ENCODE results near the gene STXBP6.
A peak's percentile ranks its signal among the peaks of the same experiment; 100 is the strongest.

STXBP6 gene

GRCh38 chr14:24952851-24953666 lies 96.9 kb downstream of the STXBP6 start:
- H3K4me3 Mint-ChIP-seq: no peak overlapping the region
- H3K36me3 Mint-ChIP-seq (ENCODE audit: low read depth): no peaks in the 10 kb centered on the region
- peaks cover 5% of the 10 kb centered on the region for H3K27me3 Mint-ChIP-seq (ENCODE audit: low read depth)
- peaks cover 2% of the 10 kb centered on the region for H3K9me3 Mint-ChIP-seq
- TF ChIP-seq, protein P1, sequence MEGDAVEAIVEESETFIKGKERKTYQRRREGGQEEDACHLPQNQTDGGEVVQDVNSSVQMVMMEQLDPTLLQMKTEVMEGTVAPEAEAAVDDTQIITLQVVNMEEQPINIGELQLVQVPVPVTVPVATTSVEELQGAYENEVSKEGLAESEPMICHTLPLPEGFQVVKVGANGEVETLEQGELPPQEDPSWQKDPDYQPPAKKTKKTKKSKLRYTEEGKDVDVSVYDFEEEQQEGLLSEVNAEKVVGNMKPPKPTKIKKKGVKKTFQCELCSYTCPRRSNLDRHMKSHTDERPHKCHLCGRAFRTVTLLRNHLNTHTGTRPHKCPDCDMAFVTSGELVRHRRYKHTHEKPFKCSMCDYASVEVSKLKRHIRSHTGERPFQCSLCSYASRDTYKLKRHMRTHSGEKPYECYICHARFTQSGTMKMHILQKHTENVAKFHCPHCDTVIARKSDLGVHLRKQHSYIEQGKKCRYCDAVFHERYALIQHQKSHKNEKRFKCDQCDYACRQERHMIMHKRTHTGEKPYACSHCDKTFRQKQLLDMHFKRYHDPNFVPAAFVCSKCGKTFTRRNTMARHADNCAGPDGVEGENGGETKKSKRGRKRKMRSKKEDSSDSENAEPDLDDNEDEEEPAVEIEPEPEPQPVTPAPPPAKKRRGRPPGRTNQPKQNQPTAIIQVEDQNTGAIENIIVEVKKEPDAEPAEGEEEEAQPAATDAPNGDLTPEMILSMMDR (IDR thresholded peaks at IDR 0.05; ENCODE audit: unreplicated experiment in 3 of 3): no peak
- no peak overlapping the region for H3K27ac Mint-ChIP-seq
- peaks cover 23% of the 10 kb centered on the region for H3K4me1 Mint-ChIP-seq

DNA sequence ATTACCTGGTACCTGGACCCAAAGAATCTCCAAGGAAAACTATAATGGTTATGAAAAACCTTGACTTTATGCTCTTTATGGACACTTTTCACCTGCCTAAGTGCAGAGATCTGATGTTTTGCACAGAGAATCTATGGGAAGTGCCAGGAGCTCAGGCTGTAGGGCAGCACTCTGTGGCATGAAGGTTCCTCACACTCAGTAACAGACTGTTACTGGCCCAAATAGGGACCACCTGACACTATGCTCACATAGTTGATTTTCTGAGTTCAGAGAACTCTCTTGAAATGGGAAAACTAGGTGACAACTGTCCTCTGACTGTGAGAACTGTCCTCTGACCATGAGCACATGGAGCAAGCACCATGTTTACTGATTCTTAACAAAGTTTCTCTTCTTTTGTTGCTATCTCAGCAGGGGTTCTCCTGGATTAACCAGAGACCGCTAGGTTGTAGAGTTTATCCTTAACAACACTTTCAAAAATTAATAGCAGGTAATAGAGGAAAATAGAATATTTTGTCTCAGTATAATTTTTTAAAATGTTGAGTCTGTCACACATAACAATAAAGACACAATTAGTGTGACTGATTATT lies 101.6 kb downstream of the STXBP6 start:
- H3K36me3 Mint-ChIP-seq (ENCODE audit: low read depth): no peaks in the 10 kb centered on the region
- peaks cover 4% of the 10 kb centered on the region for H3K27me3 Mint-ChIP-seq (ENCODE audit: low read depth)
- TF ChIP-seq, protein P1 (IDR thresholded peaks at IDR 0.05; ENCODE audit: unreplicated experiment in 3 of 3): no peak
- no peaks in the 10 kb centered on the region for H3K4me1 Mint-ChIP-seq
- H3K27ac Mint-ChIP-seq: no peak overlapping the region
- H3K4me3 Mint-ChIP-seq: no peak overlapping the region
- H3K9me3 Mint-ChIP-seq: peaks cover under 1% of the 10 kb centered on the region

DNA sequence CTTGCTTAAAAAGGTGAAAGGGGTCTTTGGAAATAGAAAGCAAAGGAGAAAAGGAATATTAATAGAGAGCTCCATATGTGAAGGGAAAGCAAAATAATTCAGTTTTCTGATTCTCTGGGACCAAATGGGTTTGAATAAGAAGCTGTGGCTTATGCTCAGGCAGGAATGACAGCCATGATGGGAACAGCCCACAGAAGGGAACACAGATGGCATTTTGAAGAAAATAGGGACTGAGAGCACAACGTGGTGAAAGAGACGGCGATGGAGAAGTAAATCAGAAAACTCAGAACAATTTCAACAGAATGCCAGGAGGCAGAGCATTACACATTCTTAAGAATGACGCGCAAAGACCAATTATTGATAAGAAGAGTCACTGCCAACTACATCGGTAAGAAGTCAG lies 102.8 kb downstream of the STXBP6 start:
- Mint-ChIP-seq H3K9me3 (no peaks in the 10 kb centered on the region), H3K27ac (no peak overlapping the region), H3K4me1 (no peaks in the 10 kb centered on the region)

GRCh38 chr14:24944800-24945199 lies 105.1 kb downstream of the STXBP6 start:
- H3K27me3 Mint-ChIP-seq (ENCODE audit: low read depth): no peaks in the 10 kb centered on the region
- H3K27ac Mint-ChIP-seq: peak overlapping the region in 2 of 3 experiments; percentile 14 to 63
- no peak overlapping the region for H3K4me3 Mint-ChIP-seq
- TF ChIP-seq, protein P1 (IDR thresholded peaks at IDR 0.05; ENCODE audit: unreplicated experiment in 3 of 3): no peak
- H3K9me3 Mint-ChIP-seq: no peaks in the 10 kb centered on the region
- H3K4me1 Mint-ChIP-seq: peaks cover 5% of the 10 kb centered on the region
- no peaks in the 10 kb centered on the region for H3K36me3 Mint-ChIP-seq (ENCODE audit: low read depth)

More for the DNA sequence above, 102.8 kb downstream of the STXBP6 start:
- Mint-ChIP-seq H3K4me3 (no peak overlapping the region), H3K36me3 (ENCODE audit: low read depth) (no peaks in the 10 kb centered on the region), H3K27me3 (ENCODE audit: low read depth) (no peaks in the 10 kb centered on the region)
- TF ChIP-seq, protein P1 (IDR thresholded peaks at IDR 0.05; ENCODE audit: unreplicated experiment in 3 of 3): no peak

DNA sequence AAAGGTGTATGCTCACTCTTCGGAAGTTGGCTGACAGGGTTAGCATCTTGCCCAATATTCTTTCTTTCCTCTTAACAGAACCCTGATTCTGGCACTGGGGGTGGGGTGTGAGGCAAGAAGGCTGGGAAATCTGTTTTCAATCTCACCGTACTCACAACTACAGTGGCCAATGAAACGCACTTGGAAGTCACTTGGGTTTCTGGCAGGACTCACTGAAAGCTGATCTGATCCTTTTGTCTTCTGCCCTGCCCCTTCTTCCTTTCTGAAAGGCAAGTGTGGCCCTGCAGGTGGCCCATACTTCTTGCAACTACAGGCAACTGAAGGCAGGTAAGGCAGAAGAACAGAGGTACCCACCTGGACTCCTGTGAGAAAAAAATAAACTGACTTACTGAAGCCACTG lies 106.9 kb downstream of the STXBP6 start:
- Mint-ChIP-seq H3K27me3 (ENCODE audit: low read depth) (no peaks in the 10 kb centered on the region), H3K4me1 (peaks cover 5% of the 10 kb centered on the region), H3K9me3 (no peaks in the 10 kb centered on the region), H3K36me3 (ENCODE audit: low read depth) (no peaks in the 10 kb centered on the region), H3K4me3 (no peak overlapping the region), H3K27ac (no peak overlapping the region)
- TF ChIP-seq, protein P1 (IDR thresholded peaks at IDR 0.05; ENCODE audit: unreplicated experiment in 3 of 3): no peak
